ENCODE measurements around the gene ITGA6.

Gene ITGA6

GRCh38 chr2:172439911-172440310 lies 12.5 kb downstream of the ITGA6 start:
- Histone ChIP-seq H3K4ac (ENCODE audit: low read depth in 1 of 2, low read length in 2 of 2) (peak overlapping the region in 1 of 2 experiments; percentile 35), H2BK120ac (ENCODE audit: low read depth, low read length) (no peak overlapping the region), H3K4me2 (ENCODE audit: low read length, poor library complexity, severe bottlenecking) (no peak overlapping the region), H3K79me1 (replicated peaks; ENCODE audit: low read length, poor library complexity, severe bottlenecking) (peaks cover 22% of the 10 kb centered on the region), H3K36me3 (ENCODE audit: control insufficient read depth in 1 of 2, insufficient read depth in 2 of 2, low read depth in 1 of 2, low read length in 2 of 2) (no peaks in the 10 kb centered on the region), H2BK12ac (ENCODE audit: low read length in 2 of 2) (no peak overlapping the region), H3K4me3 (ENCODE audit: insufficient read depth in 1 of 2, low read depth in 1 of 2, low read length in 2 of 2) (no peak overlapping the region), H3K27ac (ENCODE audit: low read length, poor library complexity, severe bottlenecking) (peak overlapping the region; percentile 40), H3K4me1 (ENCODE audit: control insufficient read depth, insufficient read depth, low read depth, low read length) (peaks cover 20% of the 10 kb centered on the region), H2BK5ac (ENCODE audit: low read depth, low read length, poor library complexity, severe bottlenecking) (no peak overlapping the region), H2BK15ac (ENCODE audit: low read depth, poor library complexity, severe bottlenecking) (no peak overlapping the region), H4K8ac (ENCODE audit: low read length) (peak overlapping the region; percentile 9), H4K91ac (ENCODE audit: low read length) (no peak overlapping the region), H3K9me3 (ENCODE audit: control insufficient read depth, low read length) (no peaks in the 10 kb centered on the region), H3K9ac (ENCODE audit: low read length) (no peak overlapping the region), H2AK5ac (ENCODE audit: low read length, severe bottlenecking) (peak overlapping the region; percentile 95), H2AFZ (ENCODE audit: low read depth, low read length) (no peak overlapping the region), H3K23ac (ENCODE audit: low read length in 2 of 2) (no peak overlapping the region), H3K18ac (ENCODE audit: low read depth in 1 of 2, low read length in 2 of 2) (peak overlapping the region in 1 of 2 experiments; percentile 83), H3K14ac (ENCODE audit: low read length in 2 of 2) (no peak overlapping the region), H3K27me3 (ENCODE audit: control insufficient read depth in 1 of 2, insufficient read depth in 1 of 2, low read length in 2 of 2) (no peaks in the 10 kb centered on the region)
- 100% methylated on average over 1 of the region's 1 CpG for WGBS
- no peak for DNase-seq

DNA sequence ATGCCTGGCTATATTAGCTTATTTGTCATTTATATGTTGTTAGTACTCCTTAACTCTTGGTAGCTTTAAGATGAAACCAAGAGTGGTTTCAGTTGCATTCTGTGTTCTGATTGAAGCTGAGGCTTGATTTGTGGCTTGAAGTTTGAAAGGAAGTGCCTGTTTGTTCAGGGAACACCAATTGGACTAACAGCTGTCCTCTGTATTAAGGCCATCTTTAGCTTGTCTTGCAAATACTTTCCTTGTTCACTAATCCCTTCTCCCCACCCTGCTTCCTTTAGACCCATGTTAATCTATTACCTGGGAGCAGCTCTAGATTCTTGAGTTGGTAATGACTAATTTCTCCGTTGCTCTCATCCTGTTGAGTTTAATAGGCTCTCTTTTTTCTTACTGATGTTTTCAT lies 13.4 kb downstream of the ITGA6 start:
- no CpG with 5 or more reads among the region's 1 CpG for WGBS
- H3K4ac ChIP-seq (ENCODE audit: low read depth in 1 of 2, low read length in 2 of 2): no peak overlapping the region
- H2BK15ac ChIP-seq (ENCODE audit: low read depth, poor library complexity, severe bottlenecking): no peak overlapping the region
- H3K4me2 ChIP-seq (ENCODE audit: low read length, poor library complexity, severe bottlenecking): peak overlapping the region; percentile 47
- no peak overlapping the region for H3K18ac ChIP-seq (ENCODE audit: low read depth in 1 of 2, low read length in 2 of 2)
- no peak overlapping the region for H3K9ac ChIP-seq (ENCODE audit: low read length)
- H3K27me3 ChIP-seq (ENCODE audit: control insufficient read depth in 1 of 2, insufficient read depth in 1 of 2, low read length in 2 of 2): no peaks in the 10 kb centered on the region
- H3K4me3 ChIP-seq (ENCODE audit: insufficient read depth in 1 of 2, low read depth in 1 of 2, low read length in 2 of 2): no peak overlapping the region
- H4K91ac ChIP-seq (ENCODE audit: low read length): no peak overlapping the region
- H3K27ac ChIP-seq (ENCODE audit: low read length, poor library complexity, severe bottlenecking): peak overlapping the region; percentile 91
- no peak overlapping the region for H3K14ac ChIP-seq (ENCODE audit: low read length in 2 of 2)
- H2BK120ac ChIP-seq (ENCODE audit: low read depth, low read length): no peak overlapping the region
- peaks cover 21% of the 10 kb centered on the region for H3K79me1 ChIP-seq (replicated peaks; ENCODE audit: low read length, poor library complexity, severe bottlenecking)
- H3K23ac ChIP-seq (ENCODE audit: low read length in 2 of 2): no peak overlapping the region
- H2BK12ac ChIP-seq (ENCODE audit: low read length in 2 of 2): no peak overlapping the region
- H3K36me3 ChIP-seq (ENCODE audit: control insufficient read depth in 1 of 2, insufficient read depth in 2 of 2, low read depth in 1 of 2, low read length in 2 of 2): no peaks in the 10 kb centered on the region
- no peak overlapping the region for H2AK5ac ChIP-seq (ENCODE audit: low read length, severe bottlenecking)
- H3K4me1 ChIP-seq (ENCODE audit: control insufficient read depth, insufficient read depth, low read depth, low read length): peaks cover 20% of the 10 kb centered on the region
- no peak overlapping the region for H2AFZ ChIP-seq (ENCODE audit: low read depth, low read length)
- H2BK5ac ChIP-seq (ENCODE audit: low read depth, low read length, poor library complexity, severe bottlenecking): no peak overlapping the region
- no peak for DNase-seq
- H3K9me3 ChIP-seq (ENCODE audit: control insufficient read depth, low read length): no peaks in the 10 kb centered on the region
- H4K8ac ChIP-seq (ENCODE audit: low read length): no peak overlapping the region

GRCh38 chr2:172442072-172442895 lies 14.9 kb downstream of the ITGA6 start:
- Histone ChIP-seq H3K27ac (ENCODE audit: low read length, poor library complexity, severe bottlenecking) (peak overlapping the region; percentile 76), H3K23ac (ENCODE audit: low read length in 2 of 2) (no peak overlapping the region), H2AK5ac (ENCODE audit: low read length, severe bottlenecking) (no peak overlapping the region), H3K18ac (ENCODE audit: low read depth in 1 of 2, low read length in 2 of 2) (no peak overlapping the region), H4K8ac (ENCODE audit: low read length) (no peak overlapping the region), H3K4me3 (ENCODE audit: insufficient read depth in 1 of 2, low read depth in 1 of 2, low read length in 2 of 2) (no peak overlapping the region), H2BK5ac (ENCODE audit: low read depth, low read length, poor library complexity, severe bottlenecking) (no peak overlapping the region), H3K4ac (ENCODE audit: low read depth in 1 of 2, low read length in 2 of 2) (no peak overlapping the region), H3K4me1 (ENCODE audit: control insufficient read depth, insufficient read depth, low read depth, low read length) (peaks cover 20% of the 10 kb centered on the region), H3K9me3 (ENCODE audit: control insufficient read depth, low read length) (no peaks in the 10 kb centered on the region), H3K14ac (ENCODE audit: low read length in 2 of 2) (no peak overlapping the region), H2BK120ac (ENCODE audit: low read depth, low read length) (no peak overlapping the region), H2BK15ac (ENCODE audit: low read depth, poor library complexity, severe bottlenecking) (no peak overlapping the region), H3K79me1 (replicated peaks; ENCODE audit: low read length, poor library complexity, severe bottlenecking) (peaks cover 18% of the 10 kb centered on the region), H3K36me3 (ENCODE audit: control insufficient read depth in 1 of 2, insufficient read depth in 2 of 2, low read depth in 1 of 2, low read length in 2 of 2) (no peaks in the 10 kb centered on the region), H3K4me2 (ENCODE audit: low read length, poor library complexity, severe bottlenecking) (no peak overlapping the region), H3K9ac (ENCODE audit: low read length) (no peak overlapping the region), H2BK12ac (ENCODE audit: low read length in 2 of 2) (no peak overlapping the region), H4K91ac (ENCODE audit: low read length) (no peak overlapping the region), H2AFZ (ENCODE audit: low read depth, low read length) (no peak overlapping the region), H3K27me3 (ENCODE audit: control insufficient read depth in 1 of 2, insufficient read depth in 1 of 2, low read length in 2 of 2) (no peaks in the 10 kb centered on the region)
- DNase-seq: peak; percentile 92
- 43% methylated on average over 10 of the region's 10 CpGs for WGBS

GRCh38 chr2:172445851-172446250 lies 18.5 kb downstream of the ITGA6 start:
- Histone ChIP-seq H3K27me3 (ENCODE audit: control insufficient read depth in 1 of 2, insufficient read depth in 1 of 2, low read length in 2 of 2) (no peaks in the 10 kb centered on the region), H4K91ac (ENCODE audit: low read length) (no peak overlapping the region), H3K4me1 (ENCODE audit: control insufficient read depth, insufficient read depth, low read depth, low read length) (peaks cover 13% of the 10 kb centered on the region), H3K4me3 (ENCODE audit: insufficient read depth in 1 of 2, low read depth in 1 of 2, low read length in 2 of 2) (no peak overlapping the region), H3K18ac (ENCODE audit: low read depth in 1 of 2, low read length in 2 of 2) (no peak overlapping the region), H3K14ac (ENCODE audit: low read length in 2 of 2) (no peak overlapping the region), H3K23ac (ENCODE audit: low read length in 2 of 2) (no peak overlapping the region), H2BK15ac (ENCODE audit: low read depth, poor library complexity, severe bottlenecking) (no peak overlapping the region), H2AFZ (ENCODE audit: low read depth, low read length) (no peak overlapping the region), H3K27ac (ENCODE audit: low read length, poor library complexity, severe bottlenecking) (no peak overlapping the region), H2BK5ac (ENCODE audit: low read depth, low read length, poor library complexity, severe bottlenecking) (no peak overlapping the region), H3K4ac (ENCODE audit: low read depth in 1 of 2, low read length in 2 of 2) (no peak overlapping the region), H3K79me1 (replicated peaks; ENCODE audit: low read length, poor library complexity, severe bottlenecking) (peaks cover 12% of the 10 kb centered on the region), H2BK120ac (ENCODE audit: low read depth, low read length) (no peak overlapping the region), H3K4me2 (ENCODE audit: low read length, poor library complexity, severe bottlenecking) (no peak overlapping the region), H4K8ac (ENCODE audit: low read length) (no peak overlapping the region), H2AK5ac (ENCODE audit: low read length, severe bottlenecking) (no peak overlapping the region), H3K36me3 (ENCODE audit: control insufficient read depth in 1 of 2, insufficient read depth in 2 of 2, low read depth in 1 of 2, low read length in 2 of 2) (no peaks in the 10 kb centered on the region), H3K9ac (ENCODE audit: low read length) (no peak overlapping the region), H2BK12ac (ENCODE audit: low read length in 2 of 2) (no peak overlapping the region), H3K9me3 (ENCODE audit: control insufficient read depth, low read length) (no peaks in the 10 kb centered on the region)
- WGBS: 83% methylated on average over 1 of the region's 1 CpG
- DNase-seq: no peak

Measured in mesenchymal stem cell (in vitro differentiated cells and primary cell).